SH-SY5Y (cell line): ENCODE data around the gene CCDC175.

Experiments used
- GATA2 ChIP-seq: IDR thresholded peaks from 2 replicates; pipeline ENCODE4 v1.6.1; 2011; ENCODE audit warnings: mild to moderate bottlenecking, low read depth, low read length
- GATA3 ChIP-seq: IDR thresholded peaks from 2 replicates; pipeline ENCODE4 v1.6.1; 2011; ENCODE audit warnings: low read depth, mild to moderate bottlenecking, low read length, moderate library complexity

DNA sequence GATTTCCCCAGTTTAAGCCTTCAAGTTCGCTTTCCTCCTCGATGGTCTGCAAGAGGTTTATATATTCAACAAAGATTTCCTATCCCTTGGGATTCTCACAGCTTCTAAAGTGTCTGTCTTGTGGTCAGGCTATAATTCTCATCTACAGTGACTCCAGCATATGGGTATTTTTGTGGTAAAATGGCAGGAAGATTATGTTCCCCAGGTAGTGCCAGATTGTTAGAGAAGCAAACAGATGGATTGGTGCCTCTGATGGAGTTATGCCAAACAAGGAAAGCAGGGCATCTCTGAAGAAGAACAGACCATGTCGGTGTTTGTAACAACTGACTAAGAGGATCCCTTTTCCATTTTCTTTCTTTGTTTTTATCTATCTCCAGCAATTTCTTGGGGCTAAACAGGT is 5.5 kb upstream of the CCDC175 start:
- no peak for TF ChIP-seq GATA3
- no peak for TF ChIP-seq GATA2
